MM.1S (cell line): Measurements from ENCODE around the gene E2F3.

ENCODE experiments used
- EZH2 ChIP-seq: fragments of 300-600 bp; sonication (generic); optimal IDR thresholded peaks from 2 replicates; pipeline ENCODE3; 2017; ENCODE audit warnings: low read depth, mild to moderate bottlenecking, antibody characterized with exemption, low read length, mixed read lengths
- EZH2phosphoT487 ChIP-seq: fragments of 300-600 bp; sonication (generic); IDR thresholded peaks from 2 replicates; pipeline ENCODE4 v1.6.1; 2018; ENCODE audit warnings: antibody characterized with exemption, low read length
- TF ChIP-seq, protein P1 (sequence below): fragments of 300-600 bp; sonication (generic); IDR thresholded peaks from 2 replicates; pipeline ENCODE4 v1.5.1; 2016; ENCODE audit warnings: antibody characterized with exemption, low read length, mixed read lengths

DNA sequence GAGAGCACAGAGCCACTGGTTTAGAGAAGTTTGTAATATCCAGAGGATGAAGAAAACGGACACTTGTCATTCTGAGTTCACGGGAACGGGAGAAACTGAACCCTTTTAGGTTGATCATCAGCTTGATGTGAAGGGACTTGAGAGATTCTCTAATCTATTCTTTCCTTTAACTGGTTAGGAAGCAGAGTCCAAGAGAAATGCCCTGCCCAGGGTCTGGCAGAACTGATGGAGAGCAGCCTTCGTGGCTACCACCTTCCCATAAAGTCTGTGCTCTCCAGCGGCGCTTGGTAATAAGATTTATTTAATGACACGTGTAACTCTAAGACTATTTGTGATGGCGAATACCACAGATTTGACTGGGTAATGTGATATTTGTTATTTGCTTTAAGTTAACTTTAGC lies 36.0 kb downstream of the E2F3 start:
- TF ChIP-seq EZH2phosphoT487, result no peak
- TF ChIP-seq, protein P1, sequence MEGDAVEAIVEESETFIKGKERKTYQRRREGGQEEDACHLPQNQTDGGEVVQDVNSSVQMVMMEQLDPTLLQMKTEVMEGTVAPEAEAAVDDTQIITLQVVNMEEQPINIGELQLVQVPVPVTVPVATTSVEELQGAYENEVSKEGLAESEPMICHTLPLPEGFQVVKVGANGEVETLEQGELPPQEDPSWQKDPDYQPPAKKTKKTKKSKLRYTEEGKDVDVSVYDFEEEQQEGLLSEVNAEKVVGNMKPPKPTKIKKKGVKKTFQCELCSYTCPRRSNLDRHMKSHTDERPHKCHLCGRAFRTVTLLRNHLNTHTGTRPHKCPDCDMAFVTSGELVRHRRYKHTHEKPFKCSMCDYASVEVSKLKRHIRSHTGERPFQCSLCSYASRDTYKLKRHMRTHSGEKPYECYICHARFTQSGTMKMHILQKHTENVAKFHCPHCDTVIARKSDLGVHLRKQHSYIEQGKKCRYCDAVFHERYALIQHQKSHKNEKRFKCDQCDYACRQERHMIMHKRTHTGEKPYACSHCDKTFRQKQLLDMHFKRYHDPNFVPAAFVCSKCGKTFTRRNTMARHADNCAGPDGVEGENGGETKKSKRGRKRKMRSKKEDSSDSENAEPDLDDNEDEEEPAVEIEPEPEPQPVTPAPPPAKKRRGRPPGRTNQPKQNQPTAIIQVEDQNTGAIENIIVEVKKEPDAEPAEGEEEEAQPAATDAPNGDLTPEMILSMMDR, result no peak
- no peak for TF ChIP-seq EZH2
